ENCODE measurements around the gene MRGPRG. TPM values are rescaled to one million over a fixed set of nuclear protein-coding genes. Genes with fewer than 3 reads are reported as not detected.

The MRGPRG gene
- polyA plus RNA-seq, 1 donor from 2014 or later: not detected

DNA sequence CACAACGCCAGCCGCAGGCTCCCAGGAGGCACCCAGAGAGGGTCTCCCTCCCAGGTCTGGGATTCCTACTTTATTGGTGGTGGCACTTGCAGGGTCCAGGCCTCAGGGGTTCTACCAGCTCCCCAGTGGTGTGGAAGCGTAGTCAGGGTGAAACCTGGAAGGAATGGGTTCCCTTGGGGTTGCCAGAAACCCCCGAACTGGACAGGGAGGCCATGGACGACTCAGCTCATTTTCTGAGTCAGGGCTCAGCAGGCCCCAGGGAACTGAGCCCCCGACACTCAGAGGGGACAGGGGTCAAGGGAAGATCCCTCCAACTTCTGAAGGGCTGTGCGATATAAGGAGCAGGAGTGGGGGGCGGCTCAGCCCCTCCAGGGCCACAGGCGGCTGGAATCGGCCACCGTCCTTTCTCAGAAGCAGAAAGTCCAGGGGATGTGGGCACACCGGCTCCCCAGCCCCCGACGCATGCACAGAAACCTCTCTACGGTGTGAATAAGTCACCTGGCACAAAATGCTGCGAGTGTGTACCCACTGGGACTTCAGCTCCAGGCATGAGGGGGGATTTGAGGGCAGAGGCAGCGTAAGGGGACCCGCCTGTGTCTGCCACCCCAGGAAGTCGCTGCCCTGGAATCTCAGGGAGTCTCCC is 25.1 kb downstream of the MRGPRG start:
- Histone ChIP-seq H3K9me3 (ENCODE audit: low read length) (no peaks in the 10 kb centered on the region), H2AFZ (ENCODE audit: low read depth, low read length) (no peak overlapping the region), H3K9ac (ENCODE audit: low read length) (no peak overlapping the region), H3K4me2 (ENCODE audit: low read length) (no peak overlapping the region), H3K27ac (ENCODE audit: low read length) (no peak overlapping the region), H3K79me2 (replicated peaks; ENCODE audit: insufficient read depth, low read length) (no peaks in the 10 kb centered on the region), H3K9me2 (ENCODE audit: insufficient read depth, low read length) (no peaks in the 10 kb centered on the region), H3K4me3 (ENCODE audit: low read length) (no peak overlapping the region), H3K27me3 (ENCODE audit: insufficient read depth, low read depth, low read length) (no peaks in the 10 kb centered on the region), H3F3A (ENCODE audit: insufficient read depth, low read length, poor library complexity, severe bottlenecking) (no peaks in the 10 kb centered on the region), H4K20me1 (ENCODE audit: insufficient read depth) (no peaks in the 10 kb centered on the region), H3K36me3 (ENCODE audit: insufficient read depth, low read length) (no peaks in the 10 kb centered on the region)
- no peak for TF ChIP-seq POLR2AphosphoS5 (IDR thresholded peaks at IDR 0.05)
- TF ChIP-seq RAD21 (conservative IDR thresholded peaks at IDR 0.05): no peak
- no peak for TF ChIP-seq SMC3 (conservative IDR thresholded peaks at IDR 0.05; ENCODE audit: poor library complexity)
- no peak for TF ChIP-seq TAF1 (IDR thresholded peaks at IDR 0.05; ENCODE audit: low read depth)
- TF ChIP-seq EZH2 (IDR thresholded peaks at IDR 0.05; ENCODE audit: borderline replicate concordance, insufficient read depth, low read length, poor library complexity, severe bottlenecking): no peak
- TF ChIP-seq REST (IDR thresholded peaks at IDR 0.05; ENCODE audit: borderline replicate concordance): no peak
- TF ChIP-seq, protein P1, sequence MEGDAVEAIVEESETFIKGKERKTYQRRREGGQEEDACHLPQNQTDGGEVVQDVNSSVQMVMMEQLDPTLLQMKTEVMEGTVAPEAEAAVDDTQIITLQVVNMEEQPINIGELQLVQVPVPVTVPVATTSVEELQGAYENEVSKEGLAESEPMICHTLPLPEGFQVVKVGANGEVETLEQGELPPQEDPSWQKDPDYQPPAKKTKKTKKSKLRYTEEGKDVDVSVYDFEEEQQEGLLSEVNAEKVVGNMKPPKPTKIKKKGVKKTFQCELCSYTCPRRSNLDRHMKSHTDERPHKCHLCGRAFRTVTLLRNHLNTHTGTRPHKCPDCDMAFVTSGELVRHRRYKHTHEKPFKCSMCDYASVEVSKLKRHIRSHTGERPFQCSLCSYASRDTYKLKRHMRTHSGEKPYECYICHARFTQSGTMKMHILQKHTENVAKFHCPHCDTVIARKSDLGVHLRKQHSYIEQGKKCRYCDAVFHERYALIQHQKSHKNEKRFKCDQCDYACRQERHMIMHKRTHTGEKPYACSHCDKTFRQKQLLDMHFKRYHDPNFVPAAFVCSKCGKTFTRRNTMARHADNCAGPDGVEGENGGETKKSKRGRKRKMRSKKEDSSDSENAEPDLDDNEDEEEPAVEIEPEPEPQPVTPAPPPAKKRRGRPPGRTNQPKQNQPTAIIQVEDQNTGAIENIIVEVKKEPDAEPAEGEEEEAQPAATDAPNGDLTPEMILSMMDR (IDR thresholded peaks at IDR 0.05; ENCODE audit: poor library complexity, severe bottlenecking): no peak
- TF ChIP-seq MXI1 (conservative IDR thresholded peaks at IDR 0.05; ENCODE audit: poor library complexity, severe bottlenecking): no peak
- TF ChIP-seq EP300 (conservative IDR thresholded peaks at IDR 0.05; ENCODE audit: poor library complexity, severe bottlenecking): no peak

- Histone ChIP-seq H3K9ac (ENCODE audit: low read length) (no peak overlapping the region), H3K27me3 (ENCODE audit: insufficient read depth, low read depth, low read length) (no peaks in the 10 kb centered on the region), H4K20me1 (ENCODE audit: insufficient read depth) (no peaks in the 10 kb centered on the region), H3K27ac (ENCODE audit: low read length) (no peak overlapping the region), H3K79me2 (replicated peaks; ENCODE audit: insufficient read depth, low read length) (no peaks in the 10 kb centered on the region), H3K4me2 (ENCODE audit: low read length) (no peak overlapping the region), H3F3A (ENCODE audit: insufficient read depth, low read length, poor library complexity, severe bottlenecking) (no peaks in the 10 kb centered on the region), H3K4me3 (ENCODE audit: low read length) (no peak overlapping the region), H3K36me3 (ENCODE audit: insufficient read depth, low read length) (no peaks in the 10 kb centered on the region), H3K9me3 (ENCODE audit: low read length) (no peaks in the 10 kb centered on the region), H2AFZ (ENCODE audit: low read depth, low read length) (no peak overlapping the region), H3K9me2 (ENCODE audit: insufficient read depth, low read length) (no peaks in the 10 kb centered on the region)
- no peak for TF ChIP-seq RAD21 (conservative IDR thresholded peaks at IDR 0.05)
- TF ChIP-seq SMC3 (conservative IDR thresholded peaks at IDR 0.05; ENCODE audit: poor library complexity): no peak
- no peak for TF ChIP-seq MXI1 (conservative IDR thresholded peaks at IDR 0.05; ENCODE audit: poor library complexity, severe bottlenecking)
- TF ChIP-seq POLR2AphosphoS5 (IDR thresholded peaks at IDR 0.05): no peak
- TF ChIP-seq TAF1 (IDR thresholded peaks at IDR 0.05; ENCODE audit: low read depth): no peak
- TF ChIP-seq EP300 (conservative IDR thresholded peaks at IDR 0.05; ENCODE audit: poor library complexity, severe bottlenecking): no peak
- TF ChIP-seq REST (IDR thresholded peaks at IDR 0.05; ENCODE audit: borderline replicate concordance): no peak
Measured at GRCh38 chr11:3192511-3193372, 25.9 kb downstream of the MRGPRG start.

Data from neural cell (in vitro differentiated cells).